ENCODE measurements around the gene TAF13.

Gene TAF13

GRCh38 chr1:109050228-109050995 is 25.4 kb downstream of the TAF13 start:
- Histone ChIP-seq H3K27me3 (no peaks in the 10 kb centered on the region), H3K9me3 (no peaks in the 10 kb centered on the region), H3K27ac (no peak overlapping the region), H3K4me1 (no peaks in the 10 kb centered on the region), H3K4me3 (no peak overlapping the region), H3K36me3 (no peaks in the 10 kb centered on the region)
- intact Hi-C loops (cut with DNase I; ENCODE audit: low total_unique reads): no loop called here
- TF ChIP-seq CTCF (IDR thresholded peaks at IDR 0.05): no peak
- no peak for DNase-seq

- no peak for TF ChIP-seq CTCF (IDR thresholded peaks at IDR 0.05)
- Histone ChIP-seq H3K4me1 (no peaks in the 10 kb centered on the region), H3K36me3 (no peaks in the 10 kb centered on the region), H3K27ac (no peak overlapping the region), H3K9me3 (no peaks in the 10 kb centered on the region), H3K4me3 (no peak overlapping the region), H3K27me3 (no peaks in the 10 kb centered on the region)
- intact Hi-C loops (cut with DNase I; ENCODE audit: low total_unique reads): no loop called here
- no peak for DNase-seq
Measured at GRCh38 chr1:109048335-109048734, 27.5 kb downstream of the TAF13 start.

DNA sequence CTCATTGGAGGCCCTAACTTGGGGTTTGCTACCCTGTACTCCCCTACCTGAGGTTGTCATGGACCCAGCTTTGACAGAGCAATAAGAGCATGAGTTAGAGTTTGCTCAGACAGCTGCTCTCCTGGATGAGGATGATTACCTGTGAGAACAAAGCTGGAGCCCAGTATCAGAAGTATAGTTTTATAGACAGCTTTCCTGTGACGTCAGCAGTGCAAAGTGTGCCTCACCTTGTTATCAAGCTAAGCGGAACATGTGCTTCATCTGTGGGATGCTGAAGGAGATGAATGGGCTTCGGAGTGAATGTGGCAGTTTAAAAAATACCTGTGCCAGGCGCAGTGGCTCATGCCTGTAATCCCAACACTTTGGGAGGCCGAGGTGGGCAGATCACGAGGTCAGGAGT is 28.5 kb downstream of the TAF13 start:
- no peak overlapping the region for H3K4me3 ChIP-seq
- TF ChIP-seq CTCF (IDR thresholded peaks at IDR 0.05): no peak
- H3K36me3 ChIP-seq: no peaks in the 10 kb centered on the region
- no peak for DNase-seq
- H3K9me3 ChIP-seq: no peaks in the 10 kb centered on the region
- H3K4me1 ChIP-seq: no peaks in the 10 kb centered on the region
- H3K27me3 ChIP-seq: no peaks in the 10 kb centered on the region
- intact Hi-C loops (cut with DNase I; ENCODE audit: low total_unique reads): no loop called here
- H3K27ac ChIP-seq: no peak overlapping the region

DNA sequence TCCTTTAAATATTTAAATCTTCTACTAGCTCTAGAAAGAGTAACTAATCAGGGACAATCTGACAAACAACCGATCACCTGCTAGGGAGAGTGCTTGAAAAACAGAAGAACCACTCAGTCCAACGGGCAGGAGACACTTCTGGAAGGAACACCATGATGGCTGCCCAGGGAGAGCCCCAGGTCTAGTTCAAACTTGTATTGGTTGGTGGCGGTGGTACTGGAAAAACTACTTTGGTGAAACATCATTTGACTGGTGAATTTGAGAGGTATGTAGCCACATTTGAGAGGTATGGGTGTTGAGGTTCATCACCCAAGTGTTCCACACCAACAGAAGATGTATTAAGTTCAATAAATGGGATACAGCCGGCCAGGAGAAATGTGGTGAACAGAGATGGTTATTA is 29.1 kb downstream of the TAF13 start:
- no peak for DNase-seq
- H3K27ac ChIP-seq: no peak overlapping the region
- H3K4me3 ChIP-seq: no peak overlapping the region
- no peaks in the 10 kb centered on the region for H3K4me1 ChIP-seq
- TF ChIP-seq CTCF (IDR thresholded peaks at IDR 0.05): no peak
- no peaks in the 10 kb centered on the region for H3K27me3 ChIP-seq
- H3K36me3 ChIP-seq: no peaks in the 10 kb centered on the region
- H3K9me3 ChIP-seq: no peaks in the 10 kb centered on the region
- intact Hi-C loops (cut with DNase I; ENCODE audit: low total_unique reads): no loop called here

- no peak for TF ChIP-seq CTCF (IDR thresholded peaks at IDR 0.05)
- intact Hi-C loops (cut with DNase I; ENCODE audit: low total_unique reads): no loop called here
- H3K27me3 ChIP-seq: no peaks in the 10 kb centered on the region
- H3K4me1 ChIP-seq: peaks cover 0 to 6% (median under 1%) of the 10 kb centered on the region in 4 donors
- no peaks in the 10 kb centered on the region for H3K36me3 ChIP-seq
- DNase-seq: no peak
- no peak overlapping the region for H3K27ac ChIP-seq
- no peaks in the 10 kb centered on the region for H3K9me3 ChIP-seq
- no peak overlapping the region for H3K4me3 ChIP-seq
Measured at GRCh38 chr1:109045595-109045994, 30.2 kb downstream of the TAF13 start.

Data from tibial artery (tissue), 4 donors.